Stimulated activated memory B cell treated with anti-CD40 and anti-IgM and Interleukin-4, amounts not matched to agents 10 μg/mL and 1 μg/mL and 100 μg/mL, for 72 hours (primary cell): ENCODE measurements around the gene EPHB2.

Experiments used
- ATAC-seq: fragments of 150-1000 bp; cut with Tn5 transposase; 2 replicates; pipeline ENCODE4 v1.10.0; 2021
- H3K27ac Mint-ChIP-seq: one replicate; pipeline ENCODE4 v1.8.0; 2022; ENCODE audit warnings: mild to moderate bottlenecking, mixed read lengths
- H3K27me3 Mint-ChIP-seq: one replicate; pipeline ENCODE4 v1.8.0; 2022; ENCODE audit warnings: mixed read lengths
- H3K36me3 Mint-ChIP-seq: one replicate; pipeline ENCODE4 v1.8.0; 2022; ENCODE audit warnings: mixed read lengths
- H3K4me1 Mint-ChIP-seq: one replicate; pipeline ENCODE4 v1.8.0; 2022; ENCODE audit warnings: mixed read lengths
- H3K4me3 Mint-ChIP-seq: one replicate; pipeline ENCODE4 v1.8.0; 2022; ENCODE audit warnings: mild to moderate bottlenecking, moderate library complexity, mixed read lengths
- H3K9me3 Mint-ChIP-seq: one replicate; pipeline ENCODE4 v1.8.0; 2022; ENCODE audit warnings: mixed read lengths

EPHB2 gene

GRCh38 chr1:22803833-22804232 is 93.2 kb downstream of the EPHB2 start:
- H3K9me3 Mint-ChIP-seq: no peaks in the 10 kb centered on the region
- peaks cover 36% of the 10 kb centered on the region for H3K27me3 Mint-ChIP-seq
- ATAC-seq: no peak
- H3K27ac Mint-ChIP-seq: no peak overlapping the region
- H3K36me3 Mint-ChIP-seq: no peaks in the 10 kb centered on the region
- H3K4me1 Mint-ChIP-seq: no peaks in the 10 kb centered on the region
- H3K4me3 Mint-ChIP-seq: no peak overlapping the region

GRCh38 chr1:22804406-22804805 is 93.8 kb downstream of the EPHB2 start:
- Mint-ChIP-seq H3K27ac (no peak overlapping the region), H3K36me3 (no peaks in the 10 kb centered on the region), H3K4me1 (no peaks in the 10 kb centered on the region), H3K27me3 (peaks cover 36% of the 10 kb centered on the region), H3K4me3 (no peak overlapping the region), H3K9me3 (no peaks in the 10 kb centered on the region)
- no peak for ATAC-seq

DNA sequence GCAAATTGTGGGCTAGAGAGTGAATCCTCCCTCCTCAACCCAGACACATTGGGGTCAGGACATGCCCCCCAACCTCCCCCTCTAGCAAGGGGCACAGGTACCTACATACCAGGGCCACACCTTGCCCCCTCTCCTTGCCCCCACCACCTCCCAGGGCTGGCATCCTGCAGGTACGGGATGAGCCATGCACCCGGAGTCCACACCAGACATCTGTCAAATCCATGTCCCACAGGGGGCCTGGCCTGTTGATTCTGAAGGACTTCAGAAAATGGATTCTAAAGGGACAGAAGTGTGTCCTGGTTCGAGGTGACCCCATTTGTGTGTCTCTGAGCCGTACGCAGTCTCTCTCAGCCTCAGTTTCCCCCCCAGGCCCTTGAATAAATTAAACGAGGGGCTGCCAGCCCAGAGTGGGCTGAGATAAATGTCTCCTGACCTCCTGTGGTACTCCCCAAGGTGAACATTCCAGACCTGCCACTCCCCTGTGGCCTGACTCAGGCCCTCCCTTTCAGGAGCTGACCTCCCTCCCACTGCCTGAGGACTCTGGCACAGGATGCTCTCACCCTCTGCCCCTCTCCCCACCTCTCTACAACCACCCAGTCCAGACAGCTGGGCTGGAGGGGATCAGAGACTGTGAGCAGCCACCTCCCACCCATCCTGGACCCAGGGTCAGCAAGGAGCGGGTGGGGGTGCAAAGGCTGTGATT is 94.5 kb downstream of the EPHB2 start:
- no peaks in the 10 kb centered on the region for H3K9me3 Mint-ChIP-seq
- no peak overlapping the region for H3K27ac Mint-ChIP-seq
- H3K27me3 Mint-ChIP-seq: peaks cover 40% of the 10 kb centered on the region
- H3K4me1 Mint-ChIP-seq: no peaks in the 10 kb centered on the region
- no peak overlapping the region for H3K4me3 Mint-ChIP-seq
- no peaks in the 10 kb centered on the region for H3K36me3 Mint-ChIP-seq
- no peak for ATAC-seq

GRCh38 chr1:22805672-22806038 is 95.0 kb downstream of the EPHB2 start:
- Mint-ChIP-seq H3K36me3 (no peaks in the 10 kb centered on the region), H3K4me3 (no peak overlapping the region), H3K27me3 (peaks cover 45% of the 10 kb centered on the region), H3K4me1 (no peaks in the 10 kb centered on the region), H3K27ac (no peak overlapping the region), H3K9me3 (no peaks in the 10 kb centered on the region)
- no peak for ATAC-seq

- peaks cover 53% of the 10 kb centered on the region for H3K27me3 Mint-ChIP-seq
- no peak overlapping the region for H3K4me3 Mint-ChIP-seq
- no peaks in the 10 kb centered on the region for H3K9me3 Mint-ChIP-seq
- H3K36me3 Mint-ChIP-seq: no peaks in the 10 kb centered on the region
- no peak overlapping the region for H3K27ac Mint-ChIP-seq
- no peaks in the 10 kb centered on the region for H3K4me1 Mint-ChIP-seq
- no peak for ATAC-seq
Observed at GRCh38 chr1:22806584-22806983, 95.9 kb downstream of the EPHB2 start.

- no peak for ATAC-seq
- Mint-ChIP-seq H3K9me3 (no peaks in the 10 kb centered on the region), H3K27ac (no peak overlapping the region), H3K4me1 (no peaks in the 10 kb centered on the region), H3K36me3 (no peaks in the 10 kb centered on the region), H3K4me3 (no peak overlapping the region), H3K27me3 (peaks cover 53% of the 10 kb centered on the region)
Observed at GRCh38 chr1:22807340-22807739, 96.7 kb downstream of the EPHB2 start.

DNA sequence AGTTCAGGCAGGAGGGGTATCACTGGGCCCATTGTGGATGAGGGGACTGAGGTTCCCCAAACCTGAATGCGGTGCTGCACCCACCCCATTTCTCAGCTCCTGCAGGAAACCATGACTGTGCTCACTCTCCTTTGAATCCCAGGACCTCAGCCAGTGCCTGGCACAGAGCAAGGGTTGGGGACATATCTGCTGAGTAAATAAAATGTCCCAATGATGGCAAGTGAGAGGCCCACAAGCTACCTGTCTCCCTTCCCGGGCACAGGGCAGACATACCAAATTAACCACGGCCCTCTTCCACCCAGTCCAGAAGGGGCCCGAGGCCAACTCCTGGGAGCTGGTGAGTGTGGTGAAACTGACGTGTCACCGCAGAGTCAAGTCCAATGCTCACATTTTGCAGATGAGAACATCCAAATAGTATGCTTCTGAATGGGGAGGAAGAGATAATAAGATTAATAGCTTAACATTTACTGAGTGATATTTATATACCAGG is 97.6 kb downstream of the EPHB2 start:
- Mint-ChIP-seq H3K36me3 (no peaks in the 10 kb centered on the region), H3K9me3 (no peaks in the 10 kb centered on the region), H3K4me1 (no peaks in the 10 kb centered on the region), H3K27me3 (peaks cover 47% of the 10 kb centered on the region), H3K4me3 (no peak overlapping the region), H3K27ac (no peak overlapping the region)
- no peak for ATAC-seq

GRCh38 chr1:22808676-22809483 is 98.2 kb downstream of the EPHB2 start:
- Mint-ChIP-seq H3K27ac (no peak overlapping the region), H3K9me3 (no peaks in the 10 kb centered on the region), H3K4me1 (no peaks in the 10 kb centered on the region), H3K4me3 (no peak overlapping the region), H3K36me3 (no peaks in the 10 kb centered on the region), H3K27me3 (peaks cover 47% of the 10 kb centered on the region)
- no peak for ATAC-seq

DNA sequence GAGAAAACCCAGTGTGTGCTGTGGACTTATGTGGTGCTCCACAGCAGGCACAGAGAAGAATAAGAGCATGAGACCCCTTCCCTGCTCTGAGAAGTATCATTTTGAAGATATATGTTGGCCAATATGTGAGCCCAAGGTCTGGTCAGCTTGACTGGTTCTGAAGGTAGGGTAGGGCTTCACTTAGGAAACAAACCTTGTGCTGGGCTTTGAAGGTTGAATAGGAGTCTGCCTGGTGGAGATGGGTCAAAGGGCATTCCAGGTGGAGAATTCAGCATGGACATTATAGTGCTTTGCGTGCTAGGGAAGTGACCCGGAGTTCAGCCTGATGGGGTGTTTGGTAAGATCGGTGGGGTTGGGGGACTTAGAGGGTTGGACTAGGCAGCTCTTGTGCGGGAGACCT is 99.1 kb downstream of the EPHB2 start:
- Mint-ChIP-seq H3K27ac (no peak overlapping the region), H3K4me1 (no peaks in the 10 kb centered on the region), H3K27me3 (peaks cover 38% of the 10 kb centered on the region), H3K9me3 (no peaks in the 10 kb centered on the region), H3K36me3 (no peaks in the 10 kb centered on the region), H3K4me3 (no peak overlapping the region)
- no peak for ATAC-seq

GRCh38 chr1:22810378-22810777 is 99.7 kb downstream of the EPHB2 start:
- no peaks in the 10 kb centered on the region for H3K4me1 Mint-ChIP-seq
- no peaks in the 10 kb centered on the region for H3K36me3 Mint-ChIP-seq
- H3K9me3 Mint-ChIP-seq: no peaks in the 10 kb centered on the region
- no peak overlapping the region for H3K4me3 Mint-ChIP-seq
- H3K27me3 Mint-ChIP-seq: peaks cover 32% of the 10 kb centered on the region
- ATAC-seq: no peak
- no peak overlapping the region for H3K27ac Mint-ChIP-seq

GRCh38 chr1:22812092-22812880 is 101.6 kb downstream of the EPHB2 start:
- Mint-ChIP-seq H3K27me3 (peaks cover 28% of the 10 kb centered on the region), H3K27ac (no peak overlapping the region), H3K9me3 (no peaks in the 10 kb centered on the region), H3K4me1 (no peaks in the 10 kb centered on the region), H3K4me3 (no peak overlapping the region), H3K36me3 (no peaks in the 10 kb centered on the region)
- no peak for ATAC-seq

DNA sequence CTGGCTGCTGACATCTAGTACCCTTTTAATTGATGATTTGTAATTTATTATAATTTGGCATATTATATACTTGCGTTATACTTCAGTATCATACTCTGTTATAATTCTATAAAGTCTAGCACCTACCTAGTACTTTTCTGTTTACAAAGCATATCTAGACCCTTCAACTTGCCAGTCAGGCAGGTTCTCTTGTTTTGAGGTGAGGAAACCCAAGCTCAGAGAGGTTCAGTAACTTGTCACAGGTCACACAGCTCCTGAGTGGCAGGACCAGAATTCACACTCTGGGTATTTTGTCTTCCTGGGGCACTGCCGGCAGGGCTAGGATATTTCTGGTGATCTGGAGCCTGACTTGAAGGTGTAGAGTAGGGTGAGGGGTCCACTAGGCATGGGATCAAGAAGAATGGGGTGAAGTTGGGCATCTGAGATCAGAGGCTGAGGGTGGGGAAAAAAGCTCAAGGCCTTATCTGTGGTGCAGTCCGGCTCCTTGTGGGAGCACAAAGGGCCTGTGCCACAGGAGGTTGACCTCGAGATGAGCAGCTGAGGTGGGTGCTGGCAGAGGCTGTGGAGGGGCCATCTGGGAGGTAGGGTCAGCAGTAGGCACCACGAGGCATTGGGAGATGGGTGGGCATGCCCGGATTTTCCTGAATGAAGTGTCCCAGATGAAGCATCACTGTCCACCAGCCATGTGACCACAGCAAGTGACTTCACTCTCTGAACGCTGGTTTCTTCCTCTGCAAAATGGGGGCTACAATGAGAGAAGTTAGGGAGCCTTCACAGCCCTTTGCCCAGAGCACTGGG is 102.6 kb downstream of the EPHB2 start:
- H3K4me1 Mint-ChIP-seq: no peaks in the 10 kb centered on the region
- H3K27ac Mint-ChIP-seq: no peak overlapping the region
- H3K4me3 Mint-ChIP-seq: no peak overlapping the region
- no peaks in the 10 kb centered on the region for H3K36me3 Mint-ChIP-seq
- ATAC-seq: no peak
- H3K9me3 Mint-ChIP-seq: no peaks in the 10 kb centered on the region
- H3K27me3 Mint-ChIP-seq: peaks cover 32% of the 10 kb centered on the region

- H3K4me3 Mint-ChIP-seq: no peak overlapping the region
Observed at GRCh38 chr1:22814176-22815042, 103.8 kb downstream of the EPHB2 start.

GRCh38 chr1:22815043-22815365 is 104.4 kb downstream of the EPHB2 start:
- no peak for ATAC-seq
- Mint-ChIP-seq H3K27me3 (peaks cover 45% of the 10 kb centered on the region), H3K4me3 (no peak overlapping the region), H3K9me3 (no peaks in the 10 kb centered on the region), H3K4me1 (no peaks in the 10 kb centered on the region), H3K27ac (no peak overlapping the region), H3K36me3 (no peaks in the 10 kb centered on the region)

More at GRCh38 chr1:22814176-22815042, 103.8 kb downstream of the EPHB2 start:
- H3K27ac Mint-ChIP-seq: no peak overlapping the region
- H3K4me1 Mint-ChIP-seq: no peaks in the 10 kb centered on the region
- peaks cover 44% of the 10 kb centered on the region for H3K27me3 Mint-ChIP-seq
- no peaks in the 10 kb centered on the region for H3K36me3 Mint-ChIP-seq
- no peaks in the 10 kb centered on the region for H3K9me3 Mint-ChIP-seq
- ATAC-seq: no peak
